ENCODE results near the gene SEMA3F. TPM values are rescaled to one million over a fixed set of nuclear protein-coding genes. Genes with fewer than 3 reads are reported as not detected.

SEMA3F gene
- polyA plus RNA-seq, 2 of the 4 experiments (the other 2 are of a cell fraction): 2.9 to 10.6 TPM

DNA sequence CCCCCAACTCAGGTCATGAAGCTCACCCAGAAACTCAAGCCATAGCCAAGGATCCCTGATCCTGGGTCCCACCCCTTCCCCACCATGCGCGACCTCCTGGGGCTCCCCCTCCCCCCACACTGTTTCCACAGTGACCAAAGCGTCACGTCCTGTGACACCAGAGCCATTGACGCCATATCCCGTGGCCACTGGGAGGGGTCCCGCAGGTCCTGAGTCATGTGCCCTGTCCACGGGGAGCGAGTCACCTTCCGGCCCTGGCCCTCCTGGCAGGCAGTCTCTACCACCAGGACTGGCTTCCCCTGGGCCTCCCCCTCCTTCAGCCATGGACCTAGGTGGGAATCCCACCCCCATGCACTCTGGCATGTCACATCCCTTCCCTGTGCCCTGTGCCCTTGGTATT lies 15.6 kb downstream of the SEMA3F start:
- Histone ChIP-seq H3K9me3 (no peaks in the 10 kb centered on the region), H3K4me3 (no peak overlapping the region), H3K4me2 (peak overlapping the region; percentile 48), H3K27ac (peak overlapping the region; percentile 68 to 94), H3K4me1 (peaks cover 69% of the 10 kb centered on the region)
- WGBS (ENCODE audit: missing lambda C conversion rate): 51% methylated on average over 10 of the region's 10 CpGs
- TF ChIP-seq FOSL2 (IDR thresholded peaks at IDR 0.05) (no peak), FOSL2 (CRISPR knock-in tag; IDR thresholded peaks at IDR 0.05) (peak; percentile 55), PHF8 (IDR thresholded peaks at IDR 0.05; ENCODE audit: borderline replicate concordance, low read depth) (no peak)
- DNase-seq (ENCODE audit: low read depth in 1 of 2, low spot score in 1 of 2) (peak in 1 of 2 experiments; percentile 61), FAIRE-seq (no peak), ATAC-seq (peak; percentile 17 to 43; a peak in 1 of 6 replicates)
- ChIA-PET POLR2A (interaction anchor here (0.6 kb wide), 1 partner anchor 65 kb away, joined by 3 read pairs; the partner anchor contains the start of gene GNAI2), CTCF (interaction anchor here (1.1 to 5.5 kb wide), 2 partner anchors 21 to 101 kb away, joined by 3 to 53 read pairs; partner anchors contain the start of gene GNAT1)

DNA sequence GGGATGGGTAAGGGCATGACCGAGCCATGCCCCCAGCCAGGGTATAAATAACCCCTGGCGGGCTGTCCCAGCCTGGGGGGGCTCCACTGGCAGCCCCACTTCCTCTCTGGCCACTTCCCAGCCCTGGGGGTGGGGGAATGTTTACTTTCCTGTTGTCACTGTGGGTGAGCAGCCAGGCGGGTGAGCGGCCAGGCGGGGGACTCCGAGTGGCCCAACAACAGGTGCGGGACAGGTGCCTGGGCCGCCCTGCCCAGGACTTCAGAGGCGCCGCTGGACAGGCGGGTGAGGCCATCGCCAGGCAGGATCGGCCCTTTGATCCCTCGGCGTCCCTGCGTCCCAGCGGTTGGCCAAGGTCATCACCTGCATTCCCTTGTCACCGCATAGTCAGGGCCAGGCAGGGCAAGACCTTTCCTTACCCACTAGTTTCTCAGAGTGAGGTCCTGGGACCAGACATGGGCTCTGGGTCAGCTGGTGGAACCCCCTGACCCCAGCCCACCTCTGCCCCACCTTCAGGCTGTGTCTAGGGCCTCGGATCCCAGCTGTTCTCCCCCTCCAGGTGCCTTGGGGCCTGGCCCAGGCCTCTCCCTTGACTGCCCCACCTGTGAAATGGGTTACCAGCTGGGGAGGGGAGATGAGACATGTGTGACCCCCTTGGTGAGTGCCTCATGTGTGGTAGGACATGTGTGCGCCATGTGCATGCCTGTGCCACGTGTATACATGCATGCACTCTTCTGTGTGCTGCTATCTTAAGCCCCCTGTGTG lies 16.6 kb downstream of the SEMA3F start:
- Histone ChIP-seq H3K9me3 (no peaks in the 10 kb centered on the region), H3K4me2 (peak overlapping the region; percentile 48; the same call in 2 of the 3 replicates), H3K4me1 (peaks cover 58% of the 10 kb centered on the region), H3K27ac (peak overlapping the region; percentile 68 to 94), H3K4me3 (no peak overlapping the region)
- no peak for ATAC-seq
- WGBS (ENCODE audit: missing lambda C conversion rate): 93% methylated on average over 5 of the region's 21 CpGs
- FAIRE-seq: no peak
- TF ChIP-seq MAFK (IDR thresholded peaks at IDR 0.05; ENCODE audit: partially characterized antibody): no peak
- no peak for TF ChIP-seq CHD2 (IDR thresholded peaks at IDR 0.05; ENCODE audit: low read length, partially characterized antibody)
- no peak for TF ChIP-seq KDM1A (IDR thresholded peaks at IDR 0.05; ENCODE audit: low read depth)
- no peak for TF ChIP-seq CEBPB (IDR thresholded peaks at IDR 0.05)
- TF ChIP-seq, protein P1, sequence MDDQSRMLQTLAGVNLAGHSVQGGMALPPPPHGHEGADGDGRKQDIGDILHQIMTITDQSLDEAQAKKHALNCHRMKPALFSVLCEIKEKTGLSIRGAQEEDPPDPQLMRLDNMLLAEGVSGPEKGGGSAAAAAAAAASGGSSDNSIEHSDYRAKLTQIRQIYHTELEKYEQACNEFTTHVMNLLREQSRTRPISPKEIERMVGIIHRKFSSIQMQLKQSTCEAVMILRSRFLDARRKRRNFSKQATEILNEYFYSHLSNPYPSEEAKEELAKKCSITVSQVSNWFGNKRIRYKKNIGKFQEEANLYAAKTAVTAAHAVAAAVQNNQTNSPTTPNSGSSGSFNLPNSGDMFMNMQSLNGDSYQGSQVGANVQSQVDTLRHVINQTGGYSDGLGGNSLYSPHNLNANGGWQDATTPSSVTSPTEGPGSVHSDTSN (IDR thresholded peaks at IDR 0.05): no peak
- no peak for TF ChIP-seq HDAC2 (IDR thresholded peaks at IDR 0.05)
- TF ChIP-seq, protein P2, sequence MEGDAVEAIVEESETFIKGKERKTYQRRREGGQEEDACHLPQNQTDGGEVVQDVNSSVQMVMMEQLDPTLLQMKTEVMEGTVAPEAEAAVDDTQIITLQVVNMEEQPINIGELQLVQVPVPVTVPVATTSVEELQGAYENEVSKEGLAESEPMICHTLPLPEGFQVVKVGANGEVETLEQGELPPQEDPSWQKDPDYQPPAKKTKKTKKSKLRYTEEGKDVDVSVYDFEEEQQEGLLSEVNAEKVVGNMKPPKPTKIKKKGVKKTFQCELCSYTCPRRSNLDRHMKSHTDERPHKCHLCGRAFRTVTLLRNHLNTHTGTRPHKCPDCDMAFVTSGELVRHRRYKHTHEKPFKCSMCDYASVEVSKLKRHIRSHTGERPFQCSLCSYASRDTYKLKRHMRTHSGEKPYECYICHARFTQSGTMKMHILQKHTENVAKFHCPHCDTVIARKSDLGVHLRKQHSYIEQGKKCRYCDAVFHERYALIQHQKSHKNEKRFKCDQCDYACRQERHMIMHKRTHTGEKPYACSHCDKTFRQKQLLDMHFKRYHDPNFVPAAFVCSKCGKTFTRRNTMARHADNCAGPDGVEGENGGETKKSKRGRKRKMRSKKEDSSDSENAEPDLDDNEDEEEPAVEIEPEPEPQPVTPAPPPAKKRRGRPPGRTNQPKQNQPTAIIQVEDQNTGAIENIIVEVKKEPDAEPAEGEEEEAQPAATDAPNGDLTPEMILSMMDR (IDR thresholded peaks at IDR 0.05): no peak
- no peak for TF ChIP-seq RARB (CRISPR knock-in tag; IDR thresholded peaks at IDR 0.05)
- no peak for TF ChIP-seq ESRRA (IDR thresholded peaks at IDR 0.05; ENCODE audit: borderline replicate concordance, low read length)
- TF ChIP-seq NFE2L2 (conservative IDR thresholded peaks at IDR 0.05; ENCODE audit: low read length): no peak
- TF ChIP-seq CHD4 (IDR thresholded peaks at IDR 0.05; ENCODE audit: borderline replicate concordance): no peak
- no peak for TF ChIP-seq CBX8 (IDR thresholded peaks at IDR 0.05)
- ChIA-PET POLR2A (interaction anchor here (1.6 kb wide), 1 partner anchor 12 kb away, joined by 3 read pairs; no protein-coding TSS in a partner anchor), CTCF (interaction anchor here (1.3 to 5.5 kb wide), 4 partner anchors 8 to 50 kb away, joined by 3 to 53 read pairs (median 5); partner anchors contain the start of gene GNAT1)
- DNase-seq (ENCODE audit: low read depth in 1 of 2, low spot score in 1 of 2): no peak

DNA sequence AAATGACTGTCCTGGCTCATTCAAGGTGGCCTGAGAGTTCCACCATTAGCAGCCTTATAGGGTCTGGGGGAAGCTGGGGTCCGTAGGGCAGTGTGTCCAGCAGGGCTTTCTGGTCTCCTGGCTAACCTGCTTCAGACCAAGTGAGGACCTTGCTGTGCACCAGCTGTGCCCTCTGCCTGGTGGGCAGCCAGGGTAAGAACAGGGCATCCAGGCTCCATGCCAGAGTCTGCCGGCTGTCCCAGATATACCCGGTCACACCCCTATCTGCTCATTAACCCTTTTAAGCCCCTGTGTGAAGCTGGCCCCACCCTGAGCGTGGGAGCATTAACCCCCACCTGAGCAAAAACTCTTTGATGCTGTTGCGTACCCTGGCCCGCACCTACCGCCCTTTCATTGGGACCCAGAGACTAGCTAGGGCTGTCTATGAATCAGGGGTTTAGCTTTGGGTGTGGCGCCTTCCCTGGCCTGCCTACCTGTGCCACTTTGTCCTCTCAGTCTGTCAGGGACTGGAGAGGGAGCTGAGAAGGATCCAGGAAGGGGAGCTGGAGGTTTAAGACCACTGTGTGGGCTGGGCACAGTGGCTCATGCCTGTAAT lies 17.6 kb downstream of the SEMA3F start:
- FAIRE-seq (no peak), ATAC-seq (peak in 1 of 2 experiments; percentile 19; a peak in 2 of 6 replicates), DNase-seq (ENCODE audit: low read depth in 1 of 2, low spot score in 1 of 2) (no peak)
- ChIA-PET POLR2A (interaction anchor here (0.6 to 1.6 kb wide), 2 partner anchors 11 to 15 kb away, joined by 3 read pairs; no protein-coding TSS in a partner anchor), CTCF (interaction anchor here (0.9 to 5.5 kb wide), 8 partner anchors 9 to 52 kb away, joined by 3 to 53 read pairs (median 4); partner anchors contain the start of gene GNAT1)
- peaks cover 48% of the 10 kb centered on the region for H3K4me1 ChIP-seq
- 49% methylated on average over 6 of the region's 8 CpGs for WGBS (ENCODE audit: missing lambda C conversion rate)
- no peak overlapping the region for H3K4me3 ChIP-seq
- H3K27ac ChIP-seq: peak overlapping the region; percentile 68 to 94; a peak in 3 of 6 replicates
- peak overlapping the region; percentile 47 for H3K4me2 ChIP-seq
- no peaks in the 10 kb centered on the region for H3K9me3 ChIP-seq
- no peak for TF ChIP-seq BHLHE40 (IDR thresholded peaks at IDR 0.05; ENCODE audit: low read depth, low read length)
- TF ChIP-seq, protein P3, sequence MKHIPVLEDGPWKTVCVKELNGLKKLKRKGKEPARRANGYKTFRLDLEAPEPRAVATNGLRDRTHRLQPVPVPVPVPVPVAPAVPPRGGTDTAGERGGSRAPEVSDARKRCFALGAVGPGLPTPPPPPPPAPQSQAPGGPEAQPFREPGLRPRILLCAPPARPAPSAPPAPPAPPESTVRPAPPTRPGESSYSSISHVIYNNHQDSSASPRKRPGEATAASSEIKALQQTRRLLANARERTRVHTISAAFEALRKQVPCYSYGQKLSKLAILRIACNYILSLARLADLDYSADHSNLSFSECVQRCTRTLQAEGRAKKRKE (CRISPR knock-in tag; IDR thresholded peaks at IDR 0.05; ENCODE audit: low read depth): no peak
- TF ChIP-seq, protein P4, sequence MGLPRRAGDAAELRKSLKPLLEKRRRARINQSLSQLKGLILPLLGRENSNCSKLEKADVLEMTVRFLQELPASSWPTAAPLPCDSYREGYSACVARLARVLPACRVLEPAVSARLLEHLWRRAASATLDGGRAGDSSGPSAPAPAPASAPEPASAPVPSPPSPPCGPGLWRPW (IDR thresholded peaks at IDR 0.05): no peak
- no peak for TF ChIP-seq CBX8 (IDR thresholded peaks at IDR 0.05)
- no peak for TF ChIP-seq ZFP36 (IDR thresholded peaks at IDR 0.05; ENCODE audit: borderline replicate concordance, partially characterized antibody)
- TF ChIP-seq FOSB (CRISPR knock-in tag; IDR thresholded peaks at IDR 0.05): no peak
- TF ChIP-seq EHMT2 (IDR thresholded peaks at IDR 0.05; ENCODE audit: low read depth): no peak
- no peak for TF ChIP-seq SREBF2 (IDR thresholded peaks at IDR 0.05)
- no peak for TF ChIP-seq HOXB5 (CRISPR knock-in tag; IDR thresholded peaks at IDR 0.05)
- no peak for TF ChIP-seq GATA3 (IDR thresholded peaks at IDR 0.05; ENCODE audit: borderline replicate concordance)
- no peak for TF ChIP-seq MYC (IDR thresholded peaks at IDR 0.05; ENCODE audit: borderline replicate concordance, low read length)
- TF ChIP-seq RFX5 (IDR thresholded peaks at IDR 0.05): no peak
- TF ChIP-seq NPAS2 (CRISPR knock-in tag; IDR thresholded peaks at IDR 0.05; ENCODE audit: borderline replicate concordance): no peak
- TF ChIP-seq, protein P2 (IDR thresholded peaks at IDR 0.05): no peak

Data from A549 (cell line).